WI38 (cell line): ENCODE measurements around the gene TFRC.

Experiments
- H3K4me3 ChIP-seq: 2 replicates; pipeline ENCODE4 v1.5.1; 2011; ENCODE audit warnings: low read depth, mild to moderate bottlenecking, control low read depth, low read length
- CTCF ChIP-seq: IDR thresholded peaks from 2 replicates; pipeline ENCODE4 v1.5.1; 2012; ENCODE audit warnings: low read depth, mild to moderate bottlenecking, control low read depth, low read length

TFRC gene

GRCh38 chr3:196016059-196016458 is 65.8 kb downstream of the TFRC start:
- no peak overlapping the region for H3K4me3 ChIP-seq
- TF ChIP-seq CTCF: no peak

- no peak overlapping the region for H3K4me3 ChIP-seq
- TF ChIP-seq CTCF: no peak
Measured at GRCh38 chr3:196013587-196014487, 68.1 kb downstream of the TFRC start.

GRCh38 chr3:196012941-196013476 is 68.9 kb downstream of the TFRC start:
- no peak for TF ChIP-seq CTCF
- no peak overlapping the region for H3K4me3 ChIP-seq

- TF ChIP-seq CTCF: no peak
- no peak overlapping the region for H3K4me3 ChIP-seq
Measured at GRCh38 chr3:196012481-196012880, 69.4 kb downstream of the TFRC start.

GRCh38 chr3:196009456-196009855 is 72.4 kb downstream of the TFRC start:
- no peak overlapping the region for H3K4me3 ChIP-seq
- TF ChIP-seq CTCF: no peak

GRCh38 chr3:196008929-196009328 is 73.0 kb downstream of the TFRC start:
- no peak overlapping the region for H3K4me3 ChIP-seq
- TF ChIP-seq CTCF: no peak

- no peak for TF ChIP-seq CTCF
- H3K4me3 ChIP-seq: no peak overlapping the region
Measured at GRCh38 chr3:196008387-196008786, 73.5 kb downstream of the TFRC start.
